Lower lobe of right lung (tissue), 2 donors: ENCODE measurements around the gene FARS2. TPM values are rescaled to one million over a fixed set of nuclear protein-coding genes. Genes with fewer than 3 reads are reported as not detected.

ENCODE experiments used
- ATAC-seq, 2 donors: fragments of 200-7000 bp; cut with Tn5 transposase; one replicate each; pipeline ENCODE4 v1.9.1; 2020 to 2022; ENCODE audit warnings: mild to moderate bottlenecking in 2 of 2, moderate library complexity in 2 of 2
- DNase-seq: peaks from one replicate; pipeline ENCODE4 v3.0.0-alpha.2; 2020
- H3K27ac ChIP-seq: fragments of 200-600 bp; one replicate; pipeline ENCODE4 v1.8.0; 2022
- H3K27me3 ChIP-seq: fragments of 200-600 bp; one replicate; pipeline ENCODE4 v1.8.0; 2022; ENCODE audit warnings: low read depth
- H3K36me3 ChIP-seq: fragments of 200-600 bp; one replicate; pipeline ENCODE4 v1.8.0; 2022; ENCODE audit warnings: mild to moderate bottlenecking
- H3K4me1 ChIP-seq: fragments of 200-600 bp; one replicate; pipeline ENCODE4 v1.8.0; 2022
- H3K4me3 ChIP-seq: fragments of 200-600 bp; one replicate; pipeline ENCODE4 v1.8.0; 2022; ENCODE audit warnings: mild to moderate bottlenecking
- H3K9me3 ChIP-seq: fragments of 200-600 bp; one replicate; pipeline ENCODE4 v1.8.0; 2022
- CTCF ChIP-seq: fragments of 200-600 bp; IDR thresholded peaks from one replicate; pipeline ENCODE4 v1.8.0; 2022; ENCODE audit warnings: antibody characterized with exemption, mild to moderate bottlenecking
- intact Hi-C: fragments of 100-400 bp; cut with DNase I; formaldehyde crosslinking; loops from one replicate; pipeline ENCODE4 v1.11.0; 2022
- total RNA-seq: library from RNA; stranded (reverse); fragmentation: NEBNext Ultra II Directional; extraction: Animal tissue kit (Norgen Biotek cat#: 25700); gene quantifications from one replicate; pipeline ENCODE4 v1.2.1, GENCODE V29; 2021
- donor health status: DM: no; HTN: yes; CAD: no; lungs with severe emphysema.

The FARS2 gene
- total RNA-seq, 1 donor from 2014 or later: 17.0 TPM

GRCh38 chr6:5737460-5737859, 476.1 kb downstream of the FARS2 start:
- Histone ChIP-seq H3K9me3 (no peaks in the 10 kb centered on the region), H3K4me1 (no peaks in the 10 kb centered on the region), H3K4me3 (no peak overlapping the region), H3K36me3 (no peaks in the 10 kb centered on the region), H3K27me3 (no peaks in the 10 kb centered on the region), H3K27ac (no peak overlapping the region)
- intact Hi-C loops: no loop called here
- ATAC-seq (no peak), DNase-seq (no peak)
- TF ChIP-seq CTCF: no peak

- TF ChIP-seq CTCF: no peak
- no peak overlapping the region for H3K27ac ChIP-seq
- H3K4me1 ChIP-seq: no peaks in the 10 kb centered on the region
- intact Hi-C loops: no loop called here
- no peak overlapping the region for H3K4me3 ChIP-seq
- no peaks in the 10 kb centered on the region for H3K36me3 ChIP-seq
- no peaks in the 10 kb centered on the region for H3K27me3 ChIP-seq
- ATAC-seq (no peak), DNase-seq (no peak)
- no peaks in the 10 kb centered on the region for H3K9me3 ChIP-seq
These were observed 476.9 kb downstream of the FARS2 start for GRCh38 chr6:5738211-5738610.

- H3K27me3 ChIP-seq: no peaks in the 10 kb centered on the region
- H3K27ac ChIP-seq: no peak overlapping the region
- no peak for TF ChIP-seq CTCF
- no peaks in the 10 kb centered on the region for H3K9me3 ChIP-seq
- DNase-seq (no peak), ATAC-seq (no peak)
- H3K36me3 ChIP-seq: no peaks in the 10 kb centered on the region
- no peaks in the 10 kb centered on the region for H3K4me1 ChIP-seq
- intact Hi-C loops: no loop called here
- H3K4me3 ChIP-seq: no peak overlapping the region
These were observed 483.2 kb downstream of the FARS2 start for GRCh38 chr6:5744497-5744896.

GRCh38 chr6:5745081-5745480, 483.8 kb downstream of the FARS2 start:
- Histone ChIP-seq H3K4me1 (no peaks in the 10 kb centered on the region), H3K27ac (no peak overlapping the region), H3K27me3 (no peaks in the 10 kb centered on the region), H3K4me3 (no peak overlapping the region), H3K36me3 (no peaks in the 10 kb centered on the region), H3K9me3 (no peaks in the 10 kb centered on the region)
- no peak for TF ChIP-seq CTCF
- DNase-seq (no peak), ATAC-seq (no peak)
- intact Hi-C loops: no loop called here

- DNase-seq: no peak
- ATAC-seq: no peak
- H3K27me3 ChIP-seq: no peaks in the 10 kb centered on the region
- no peak overlapping the region for H3K4me3 ChIP-seq
- H3K36me3 ChIP-seq: no peaks in the 10 kb centered on the region
- H3K4me1 ChIP-seq: no peaks in the 10 kb centered on the region
- intact Hi-C loops: no loop called here
- H3K9me3 ChIP-seq: no peaks in the 10 kb centered on the region
- TF ChIP-seq CTCF: no peak
- H3K27ac ChIP-seq: no peak overlapping the region
These were observed 484.9 kb downstream of the FARS2 start for GRCh38 chr6:5746053-5746758.
